GM18868 (cell line): ENCODE results near the gene ACKR4.
"Not testable (repeated sequence)": the region's sequence is repeated elsewhere in the genome, so short reads cannot be mapped to it uniquely, and the experiment has no call there.

ENCODE experiments used
- ATAC-seq: cut with Tn5 transposase; IDR thresholded peaks from one replicate; pipeline ENCODE4 v1.9.1; 2021; ENCODE audit warnings: mild to moderate bottlenecking, moderate library complexity; ENCODE audit not compliant: unreplicated experiment

Gene ACKR4

DNA sequence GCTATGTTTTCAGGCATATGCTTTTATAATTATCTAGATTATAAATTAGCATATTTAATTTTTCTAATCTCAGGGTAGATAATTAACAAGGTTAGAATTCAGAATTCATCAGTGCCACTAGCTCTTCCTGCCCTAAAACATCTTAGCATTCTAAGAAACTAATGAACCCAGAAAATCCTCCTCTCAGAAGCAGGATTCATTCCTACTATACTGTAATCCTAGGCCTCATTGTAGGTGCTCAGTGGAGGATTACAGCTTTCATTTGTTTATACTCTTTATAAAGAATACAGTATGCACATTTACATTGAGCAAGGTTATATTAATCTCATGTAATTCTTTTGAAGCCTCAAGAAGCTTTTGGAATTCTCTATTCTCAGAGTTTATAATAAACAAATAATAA lies 41.6 kb downstream of the ACKR4 start:
- no peak for ATAC-seq

DNA sequence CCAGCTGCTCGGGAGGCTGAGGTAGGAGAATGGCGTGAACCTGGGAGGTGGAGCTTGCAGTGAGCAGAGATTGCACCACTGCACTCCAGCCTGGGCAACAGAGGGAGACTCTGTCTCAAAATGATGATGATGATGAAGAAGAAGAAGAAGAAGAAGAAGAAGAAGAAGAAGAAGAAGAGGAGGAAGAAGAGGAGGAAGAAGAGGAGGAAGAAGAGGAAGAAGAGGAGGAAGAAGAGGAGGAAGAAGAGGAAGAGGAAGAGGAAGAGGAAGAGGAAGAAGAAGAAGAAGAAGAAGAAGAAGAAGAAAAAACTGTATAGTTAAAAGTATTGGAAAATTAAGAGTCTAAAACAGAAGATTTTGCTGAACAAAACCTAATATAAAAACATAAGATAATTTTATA lies 44.4 kb downstream of the ACKR4 start:
- not testable (repeated sequence) for ATAC-seq

DNA sequence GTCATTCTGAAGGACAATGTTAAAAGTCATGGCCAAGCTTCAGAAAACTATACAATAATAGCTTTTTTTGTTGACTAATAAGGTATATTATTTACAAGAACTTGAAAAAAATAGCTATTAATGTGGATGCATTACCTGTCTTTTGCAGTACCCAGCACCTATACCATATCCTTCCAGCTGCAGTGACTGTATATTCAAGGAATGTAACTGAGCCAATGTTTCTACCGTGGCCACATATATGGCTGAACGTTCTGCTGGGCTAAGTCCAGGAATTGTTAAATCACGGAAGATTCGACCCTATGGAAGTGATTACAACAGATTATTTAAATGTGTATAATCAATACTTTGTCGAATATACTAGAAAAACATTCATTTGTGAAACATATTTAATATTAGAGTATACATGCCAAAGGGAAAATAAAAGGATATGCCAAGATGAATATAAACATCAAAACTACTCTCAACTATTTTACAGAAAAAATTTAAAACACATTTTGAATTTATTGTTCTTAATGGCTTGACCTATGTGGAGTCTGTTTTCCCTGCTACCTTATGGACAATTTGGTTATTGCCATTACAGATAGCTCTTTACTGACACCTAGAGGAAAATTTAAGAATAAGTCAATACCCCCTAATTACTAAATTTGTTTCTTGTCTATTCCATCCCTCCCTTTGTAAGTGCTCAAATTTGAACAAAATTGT lies 44.9 kb downstream of the ACKR4 start:
- ATAC-seq, result no peak

DNA sequence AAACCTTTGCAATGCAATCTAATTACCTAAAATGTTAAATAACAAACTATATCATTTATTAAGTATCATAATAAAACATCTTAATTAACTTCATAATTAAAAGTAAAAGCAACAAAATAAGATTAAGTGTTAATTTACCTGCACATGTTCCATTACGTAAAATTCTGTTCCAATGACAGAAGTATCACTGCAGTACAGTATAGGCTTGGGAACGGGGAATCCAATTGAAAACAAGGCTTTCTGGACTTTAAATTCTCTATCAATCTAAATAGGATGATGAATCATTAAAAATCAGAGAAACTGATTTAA lies 45.4 kb downstream of the ACKR4 start:
- ATAC-seq, result no peak

DNA sequence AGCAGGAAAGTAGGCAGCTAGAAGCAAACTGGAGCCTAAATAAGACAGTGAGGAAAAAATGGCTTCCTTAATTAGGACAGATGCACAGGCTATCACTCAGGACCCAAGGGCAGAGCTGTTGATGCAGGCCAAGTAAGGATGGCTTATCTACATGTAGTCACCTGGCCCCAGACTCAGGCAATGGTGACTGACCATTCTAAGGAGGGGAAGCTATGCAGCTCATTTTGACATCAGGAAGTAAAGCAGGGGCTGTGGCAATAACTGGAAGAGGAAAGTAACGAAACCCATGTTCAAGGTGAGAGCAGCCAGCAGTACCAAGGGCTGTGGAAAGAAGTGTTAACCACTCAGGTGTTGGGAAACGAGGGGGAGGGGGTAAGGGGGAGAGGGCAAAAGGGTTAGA lies 46.3 kb downstream of the ACKR4 start:
- ATAC-seq, result no peak

DNA sequence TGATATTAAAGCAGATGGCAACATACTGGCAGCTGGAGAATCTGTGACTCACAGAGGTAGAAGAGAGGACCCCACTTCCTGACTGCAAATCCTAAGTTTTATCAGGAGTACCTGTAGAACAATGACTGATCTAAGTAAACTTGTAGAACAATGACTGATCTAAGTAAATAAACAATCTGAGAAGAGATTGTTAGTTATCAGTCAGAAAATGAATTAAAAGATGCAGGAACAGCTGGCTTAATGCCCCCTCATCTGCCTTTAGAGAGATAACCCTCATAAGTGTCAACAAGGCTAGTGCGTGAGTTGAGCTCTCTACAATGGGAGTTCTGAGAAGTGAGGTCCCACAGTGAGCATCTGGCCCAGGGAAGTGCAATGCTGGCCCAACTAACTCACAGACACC lies 48.0 kb downstream of the ACKR4 start:
- ATAC-seq, result no peak

DNA sequence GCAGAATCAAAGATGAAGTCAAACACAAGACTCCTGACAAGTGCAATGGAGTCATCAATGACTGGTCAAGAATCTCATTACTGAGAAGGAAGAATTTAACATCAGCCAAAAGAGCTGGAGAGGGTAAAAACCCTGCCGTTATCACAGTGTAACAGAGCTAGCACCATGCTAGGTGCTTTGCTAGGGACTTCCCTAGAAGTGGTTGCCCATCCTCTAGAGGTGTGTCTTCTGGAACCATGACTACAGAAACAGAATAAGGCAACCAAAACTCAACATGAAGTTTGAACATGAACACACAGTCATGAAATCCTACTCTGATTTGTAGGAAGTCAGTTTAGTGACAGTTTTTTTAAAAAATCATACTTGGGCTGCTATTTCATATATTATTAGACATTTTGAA lies 53.1 kb downstream of the ACKR4 start:
- peak; percentile 83 for ATAC-seq
